Nucleus accumbens (tissue), 56 donors: Measurements from ENCODE around the gene SMPD3.

Experiments
- DNase-seq, 56 donors: peaks; one replicate each; lab custom pipeline; 2025; lab: John Stamatoyannopoulos, UW

Gene SMPD3

GRCh38 chr16:68361485-68361884 lies 86.8 kb downstream of the SMPD3 start:
- DNase-seq, result no peak

GRCh38 chr16:68360956-68361355 lies 87.4 kb downstream of the SMPD3 start:
- peak in 11 of 56 donors; percentile 7 to 51 (median 26) for DNase-seq

GRCh38 chr16:68360547-68360946 lies 87.8 kb downstream of the SMPD3 start:
- DNase-seq, result no peak

- DNase-seq, result no peak
Measured at GRCh38 chr16:68359398-68360191, 88.7 kb downstream of the SMPD3 start.

- DNase-seq, result no peak
Measured at GRCh38 chr16:68358951-68359350, 89.4 kb downstream of the SMPD3 start.

GRCh38 chr16:68357923-68358322 lies 90.4 kb downstream of the SMPD3 start:
- DNase-seq, result no peak

- DNase-seq, result no peak
Measured at GRCh38 chr16:68357521-68357922, 90.8 kb downstream of the SMPD3 start.

GRCh38 chr16:68356919-68357286 lies 91.4 kb downstream of the SMPD3 start:
- no peak for DNase-seq

GRCh38 chr16:68356249-68356918 lies 91.9 kb downstream of the SMPD3 start:
- DNase-seq, result peak in 1 of 56 donors; percentile 20

GRCh38 chr16:68355447-68356248 lies 92.7 kb downstream of the SMPD3 start:
- peak in 1 of 56 donors; percentile 29 for DNase-seq

GRCh38 chr16:68354816-68355215 lies 93.5 kb downstream of the SMPD3 start:
- DNase-seq, result no peak

- DNase-seq, result no peak
Measured at GRCh38 chr16:68353366-68353765, 94.9 kb downstream of the SMPD3 start.

- no peak for DNase-seq
Measured at GRCh38 chr16:68351991-68352431, 96.3 kb downstream of the SMPD3 start.

- no peak for DNase-seq
Measured at GRCh38 chr16:68351463-68351862, 96.8 kb downstream of the SMPD3 start.

GRCh38 chr16:68350813-68351350 lies 97.4 kb downstream of the SMPD3 start:
- no peak for DNase-seq

GRCh38 chr16:68349838-68350410 lies 98.4 kb downstream of the SMPD3 start:
- no peak for DNase-seq

- DNase-seq, result no peak
Measured at GRCh38 chr16:68348639-68349445, 99.5 kb downstream of the SMPD3 start.

- no peak for DNase-seq
Measured at GRCh38 chr16:68347605-68348004, 100.7 kb downstream of the SMPD3 start.

- peak in 1 of 56 donors; percentile 11 for DNase-seq
Measured at GRCh38 chr16:68346892-68347480, 101.3 kb downstream of the SMPD3 start.
